Lung (tissue), 12 donors: ENCODE measurements around the gene APRT. TPM values are rescaled to one million over a fixed set of nuclear protein-coding genes. Genes with fewer than 3 reads are reported as not detected.

ENCODE experiments used
- ATAC-seq: fragments of 200-7000 bp; cut with Tn5 transposase; one replicate; pipeline ENCODE4 v1.9.1; 2020; ENCODE audit warnings: moderate number of reproducible peaks; ENCODE audit not compliant: insufficient read depth, low FRiP score
- DNase-seq, 3 donors: peaks; one replicate each; pipeline ENCODE4 v3.0.0-alpha.2; 2013 to 2017
- H3K27ac ChIP-seq, 2 donors: one replicate each; pipeline ENCODE4 v1.5.1; 2013; ENCODE audit warnings: mild to moderate bottlenecking in 2 of 2, moderate library complexity in 2 of 2, control low read depth in 1 of 2, inconsistent platforms in 1 of 2, low read depth in 1 of 2, low read length in 1 of 2
- H3K27me3 ChIP-seq, 3 donors: one replicate each; pipeline ENCODE4 v1.5.1; 2013; ENCODE audit warnings: low read length in 2 of 3; ENCODE audit not compliant: control insufficient read depth in 3 of 3, insufficient read depth in 3 of 3
- H3K36me3 ChIP-seq, 4 donors: one replicate each; pipeline ENCODE4 v1.5.1; 2013; ENCODE audit warnings: low read length in 4 of 4, mild to moderate bottlenecking in 1 of 4, moderate library complexity in 1 of 4; ENCODE audit not compliant: control insufficient read depth in 4 of 4, insufficient read depth in 4 of 4
- H3K4me1 ChIP-seq, 5 donors: one replicate each; pipeline ENCODE4 v1.5.1; 2013; ENCODE audit warnings: low read length in 5 of 5, mild to moderate bottlenecking in 2 of 5, moderate library complexity in 1 of 5; ENCODE audit not compliant: control insufficient read depth in 5 of 5, insufficient read depth in 5 of 5
- H3K4me3 ChIP-seq: one replicate; pipeline ENCODE4 v1.5.1; 2013; ENCODE audit warnings: mild to moderate bottlenecking, control low read depth, moderate library complexity
- H3K9ac ChIP-seq, 2 donors: one replicate each; pipeline ENCODE4 v1.5.1; 2013; ENCODE audit warnings: low read length in 2 of 2, control low read depth in 1 of 2; ENCODE audit not compliant: insufficient read depth in 1 of 2
- H3K9me3 ChIP-seq, 4 donors: one replicate each; pipeline ENCODE4 v1.5.1; 2013; ENCODE audit warnings: low read length in 3 of 4, mild to moderate bottlenecking in 1 of 4, moderate library complexity in 1 of 4; ENCODE audit not compliant: control insufficient read depth in 4 of 4, insufficient read depth in 3 of 4
- CTCF ChIP-seq: IDR thresholded peaks from 2 replicates; pipeline ENCODE4 v1.5.1; 2012; ENCODE audit warnings: mild to moderate bottlenecking; ENCODE audit errors: control extremely low read depth, extremely low read depth
- WGBS, 2 donors: extraction: QIAGEN DNeasy Blood & Tissue Kit; methylation state at CpG; one replicate each; pipeline ENCODE4 v1.1.7; 2013; 5-methylcytosine and 5-hydroxymethylcytosine counted together
- polyA plus RNA-seq, 2 donors: library from polyadenylated mRNA; stranded (reverse); fragments of 200-250 nt; gene quantifications; one replicate each; pipeline ENCODE4 v1.2.1, GENCODE V29; 2013
- total RNA-seq, 2 donors: library from RNA; depleted of rRNA in 1 of 2; stranded (reverse); fragments of >200 nt in 1 of 2; gene quantifications; one replicate each; pipeline ENCODE4 v1.2.1, GENCODE V29; 2014 to 2021
- donor health status: control.
- donor health status: control.
- donor health status: Bipolar disorder and iron deficiency.
- donor health status: healthy.
- donor health status: DM: yes; HTN: yes; CAD: no.

APRT gene
- total and polyA plus RNA-seq, 4 donors = 44.2 to 260 (median 176) TPM

DNA sequence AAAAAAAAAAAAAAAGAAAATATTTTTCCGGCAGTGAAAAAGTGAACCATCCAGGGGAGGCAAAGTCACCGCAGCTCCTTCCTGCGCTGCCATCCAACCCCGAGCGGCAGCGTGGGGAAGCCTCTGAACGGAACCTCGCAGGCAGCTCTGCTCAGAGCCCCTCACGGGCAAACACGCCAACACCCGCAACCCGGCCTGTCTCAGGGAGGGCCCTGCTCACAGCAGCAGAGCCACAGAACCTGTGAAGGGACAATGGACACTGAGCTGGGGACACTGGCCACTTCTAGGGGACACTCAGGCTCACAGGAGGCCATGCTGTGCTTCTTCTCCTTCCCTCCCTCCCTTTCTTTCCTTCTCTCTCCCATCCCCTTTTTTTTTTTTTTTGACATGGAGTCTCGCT, 21.4 kb upstream of the APRT start:
- no peaks in the 10 kb centered on the region for H3K27me3 ChIP-seq
- ATAC-seq (no peak), DNase-seq (no peak)
- TF ChIP-seq CTCF = no peak
- H3K36me3 ChIP-seq = peaks cover 0 to 40% (median under 1%) of the 10 kb centered on the region in 4 donors
- H3K4me3 ChIP-seq = no peak overlapping the region
- H3K27ac ChIP-seq = no peak overlapping the region
- H3K9me3 ChIP-seq = no peaks in the 10 kb centered on the region
- H3K9ac ChIP-seq = no peak overlapping the region
- H3K4me1 ChIP-seq = peaks cover 0 to 28% (median 0%) of the 10 kb centered on the region in 5 donors
- 94 to 98% methylated on average over 12 to 13 of the region's 13 CpGs for WGBS, 2 donors

- peaks cover 0 to 31% (median 0%) of the 10 kb centered on the region in 5 donors for H3K4me1 ChIP-seq
- H3K9ac ChIP-seq = no peak overlapping the region
- TF ChIP-seq CTCF = no peak
- H3K9me3 ChIP-seq = no peaks in the 10 kb centered on the region
- H3K27ac ChIP-seq = no peak overlapping the region
- no peak overlapping the region for H3K4me3 ChIP-seq
- H3K27me3 ChIP-seq = no peaks in the 10 kb centered on the region
- no peak for ATAC-seq
- 85 to 93% methylated on average over 11 to 13 of the region's 13 CpGs for WGBS, 2 donors
- no peak for DNase-seq
- peaks cover 0 to 43% (median 2%) of the 10 kb centered on the region in 4 donors for H3K36me3 ChIP-seq
These were observed 20.1 kb upstream of the APRT start for GRCh38 chr16:88831838-88832237.

- Histone ChIP-seq H3K9me3 (no peaks in the 10 kb centered on the region), H3K27me3 (no peaks in the 10 kb centered on the region), H3K4me1 (peaks cover 0 to 31% (median 0%) of the 10 kb centered on the region in 5 donors), H3K9ac (no peak overlapping the region), H3K4me3 (no peak overlapping the region), H3K36me3 (peaks cover 0 to 49% (median 2%) of the 10 kb centered on the region in 4 donors), H3K27ac (no peak overlapping the region)
- TF ChIP-seq CTCF = no peak
- DNase-seq (no peak), ATAC-seq (no peak)
- 88 to 90% methylated on average over 14 of the region's 14 CpGs for WGBS, 2 donors
These were observed 19.1 kb upstream of the APRT start for GRCh38 chr16:88830783-88831182.

DNA sequence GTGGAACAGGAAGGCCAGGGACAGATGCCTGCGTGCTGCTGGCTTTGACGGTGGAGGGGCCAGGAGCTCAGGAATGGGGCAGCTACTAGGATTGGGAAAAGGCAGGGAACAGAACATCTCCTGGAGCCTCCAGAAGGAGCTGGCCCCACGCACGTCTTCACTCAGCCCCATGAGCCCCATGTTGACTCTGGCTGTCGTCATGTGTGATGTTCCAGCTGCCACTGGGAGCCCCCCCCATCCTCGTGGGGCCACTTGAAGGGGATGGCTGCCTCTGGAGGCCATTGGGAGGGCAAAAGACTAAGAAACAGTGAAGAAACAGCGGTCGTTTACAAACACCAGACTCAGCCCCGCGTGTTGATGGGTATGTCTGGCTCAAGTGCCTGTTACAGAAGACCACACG, 18.5 kb upstream of the APRT start:
- peak; percentile 97 to 99 (median 98) for DNase-seq
- no peak for ATAC-seq
- WGBS, 2 donors = 74 to 76% methylated on average over 11 of the region's 11 CpGs
- no peaks in the 10 kb centered on the region for H3K27me3 ChIP-seq
- H3K27ac ChIP-seq = no peak overlapping the region
- no peaks in the 10 kb centered on the region for H3K9me3 ChIP-seq
- TF ChIP-seq CTCF = no peak
- peaks cover 0 to 44% (median 2%) of the 10 kb centered on the region in 4 donors for H3K36me3 ChIP-seq
- H3K4me1 ChIP-seq = peaks cover 0 to 31% (median 0%) of the 10 kb centered on the region in 5 donors
- H3K4me3 ChIP-seq = no peak overlapping the region
- H3K9ac ChIP-seq = no peak overlapping the region
